ENCODE measurements around the gene SIMC1.
A peak's percentile ranks its signal among the peaks of the same experiment; 100 is the strongest.
"Not testable (repeated sequence)": the region's sequence is repeated elsewhere in the genome, so short reads cannot be mapped to it uniquely, and the experiment has no call there.

SIMC1 gene

DNA sequence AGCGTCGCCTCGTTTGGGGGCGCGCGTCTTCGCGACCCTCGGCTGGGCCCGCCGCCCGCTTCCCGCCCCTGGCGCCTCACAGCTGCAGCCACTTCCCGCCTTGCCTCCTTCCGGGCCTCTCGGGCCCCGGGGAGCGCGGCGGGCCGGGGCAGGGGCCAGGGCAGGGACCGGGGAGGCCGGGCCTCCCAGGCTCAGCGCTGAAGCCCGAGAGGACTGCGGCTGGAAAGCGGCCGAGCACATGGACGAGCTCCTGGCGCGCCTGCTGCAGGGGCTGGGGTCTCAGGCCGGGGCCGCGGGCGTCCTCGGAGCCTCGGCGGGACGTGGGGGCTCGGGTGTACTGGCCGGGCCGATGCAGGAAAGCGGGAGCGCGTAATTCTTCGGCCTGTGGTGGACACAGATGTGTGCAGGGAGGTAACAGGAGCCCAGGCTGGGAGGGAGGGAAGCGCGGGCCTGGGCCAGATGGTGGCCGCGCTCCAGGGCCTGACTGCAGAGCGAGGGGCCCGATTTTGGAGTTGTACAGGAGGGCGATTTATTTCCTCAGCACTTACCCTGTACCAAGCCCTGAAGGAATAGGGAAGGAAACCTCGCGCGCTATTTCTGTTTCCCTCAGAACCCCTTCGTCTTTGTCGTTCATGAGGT is 540 bp downstream of the SIMC1 start:
- not testable (repeated sequence) for H3K27me3 ChIP-seq, H3K9me3 ChIP-seq, H3K4me1 ChIP-seq, H4K20me1 ChIP-seq, H3K36me3 ChIP-seq
- Histone ChIP-seq H3K27ac (peak overlapping the region; percentile 62), H3K4me2 (peak overlapping the region; percentile 70), H3K9ac (peak overlapping the region; percentile 75; the same call in 1 of the 2 replicates), H3K4me3 (peak overlapping the region; percentile 69)

DNA sequence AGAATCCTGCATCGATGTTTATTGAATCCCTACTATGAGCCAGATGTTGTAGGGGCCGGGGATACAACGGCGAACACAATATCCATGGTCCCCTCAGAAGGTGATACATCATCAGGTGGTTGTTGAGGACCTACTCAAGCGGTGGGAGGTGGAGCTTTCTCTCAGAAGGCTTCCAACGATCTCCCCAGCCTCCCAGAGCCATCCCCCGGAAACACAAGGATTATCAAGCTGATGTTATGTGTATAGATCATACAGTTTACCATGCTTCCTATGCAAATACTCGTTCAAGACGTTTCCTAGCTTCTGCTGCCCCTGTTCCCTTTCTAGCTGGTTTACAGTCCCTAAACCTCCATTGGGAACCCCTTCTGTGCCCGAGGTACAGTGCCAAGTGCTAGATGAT is 1.1 kb downstream of the SIMC1 start:
- H3K9ac ChIP-seq, H3K27me3 ChIP-seq, H3K36me3 ChIP-seq, H3K4me1 ChIP-seq, H3K4me2 ChIP-seq, H4K20me1 ChIP-seq, H3K4me3 ChIP-seq, H3K9me3 ChIP-seq, H3K27ac ChIP-seq: not testable (repeated sequence)

DNA sequence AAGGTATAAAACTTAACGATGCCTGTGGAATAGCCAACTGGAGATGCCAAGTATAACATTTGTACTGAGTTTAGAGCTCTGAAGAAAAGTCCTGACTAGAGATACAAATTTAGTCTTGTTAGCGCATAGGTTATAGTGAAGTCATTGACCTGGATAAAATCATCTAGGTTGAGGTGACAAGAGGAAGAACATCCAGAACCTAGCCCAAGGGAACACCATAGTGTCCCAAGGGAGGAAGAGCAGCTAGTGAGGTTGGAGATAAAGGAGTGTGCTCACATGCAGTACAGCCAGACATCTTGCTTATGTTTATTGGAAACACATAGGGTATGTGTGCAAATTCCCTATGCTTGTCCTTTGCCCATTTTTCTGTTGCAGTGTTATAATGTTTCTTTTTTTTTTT is 6.1 kb downstream of the SIMC1 start:
- H3K9me3 ChIP-seq, H3K4me2 ChIP-seq, H3K4me3 ChIP-seq, H3K27ac ChIP-seq, H3K9ac ChIP-seq, H3K36me3 ChIP-seq, H4K20me1 ChIP-seq, H3K27me3 ChIP-seq, H3K4me1 ChIP-seq: not testable (repeated sequence)

DNA sequence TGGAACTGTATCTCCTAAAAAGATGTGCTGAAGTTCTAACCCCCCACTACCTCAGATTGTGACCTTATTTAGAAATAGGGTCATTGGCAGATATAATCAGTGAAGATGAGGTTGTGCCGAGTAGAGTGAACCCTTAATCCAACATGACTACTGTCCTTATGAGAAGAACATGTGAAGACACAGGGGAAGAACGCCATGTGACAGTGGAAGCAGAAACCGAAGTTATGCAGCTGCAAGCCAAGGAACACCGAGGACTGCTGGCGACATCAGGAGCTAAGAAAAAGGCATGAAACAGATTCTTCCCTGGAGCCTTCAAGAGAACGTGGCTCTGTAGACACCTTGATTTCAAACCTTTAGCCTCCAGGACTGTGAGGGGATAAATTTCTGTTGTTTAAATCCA is 6.8 kb downstream of the SIMC1 start:
- H4K20me1 ChIP-seq, H3K36me3 ChIP-seq, H3K9me3 ChIP-seq, H3K4me2 ChIP-seq, H3K27ac ChIP-seq, H3K27me3 ChIP-seq, H3K4me3 ChIP-seq, H3K4me1 ChIP-seq, H3K9ac ChIP-seq: not testable (repeated sequence)

DNA sequence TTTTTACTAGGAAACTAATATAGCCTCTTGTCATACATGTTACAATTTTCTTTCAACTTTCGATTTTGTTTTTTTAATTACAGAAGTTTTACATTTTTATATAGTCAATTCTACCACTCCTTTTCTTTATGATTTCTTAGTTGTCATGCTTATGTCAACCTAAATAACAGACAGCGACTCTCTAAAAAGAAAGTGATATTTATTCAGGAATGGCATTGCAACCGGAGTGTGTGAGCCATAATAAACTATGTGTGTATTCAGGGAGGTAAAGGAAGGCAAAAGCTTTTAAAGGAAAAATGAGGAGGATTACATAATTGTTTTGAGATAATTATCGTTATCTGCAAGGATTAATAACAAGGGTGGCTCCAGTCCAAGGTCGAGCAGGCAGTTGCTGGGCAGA is 7.3 kb downstream of the SIMC1 start:
- not testable (repeated sequence) for H3K36me3 ChIP-seq, H3K27ac ChIP-seq, H3K9ac ChIP-seq, H4K20me1 ChIP-seq, H3K27me3 ChIP-seq, H3K4me1 ChIP-seq, H3K4me3 ChIP-seq, H3K9me3 ChIP-seq, H3K4me2 ChIP-seq

DNA sequence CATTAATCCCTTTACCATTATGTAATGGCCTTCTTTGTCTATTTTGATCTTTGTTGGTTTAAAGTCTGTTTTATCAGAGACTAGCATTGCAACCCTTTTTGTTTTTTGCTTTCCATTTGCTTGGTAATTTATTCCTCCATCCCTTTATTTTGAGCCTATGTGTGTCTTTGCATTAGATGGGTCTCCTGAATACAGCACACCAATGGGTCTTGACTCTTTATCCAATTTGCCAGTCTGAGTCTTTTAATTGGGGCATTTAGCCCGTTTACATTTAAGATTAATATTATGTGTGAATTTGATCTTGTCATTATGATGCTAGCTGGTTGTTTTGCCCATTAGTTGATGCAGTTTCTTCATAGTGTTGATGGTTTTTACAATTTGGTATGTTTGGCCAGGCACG is 12.5 kb downstream of the SIMC1 start:
- H3K4me1 ChIP-seq, H3K27ac ChIP-seq, H3K27me3 ChIP-seq, H3K36me3 ChIP-seq, H4K20me1 ChIP-seq, H3K4me3 ChIP-seq, H3K9ac ChIP-seq, H3K4me2 ChIP-seq: not testable (repeated sequence)
- H3K9me3 ChIP-seq, result peaks cover 24% of the 10 kb centered on the region

DNA sequence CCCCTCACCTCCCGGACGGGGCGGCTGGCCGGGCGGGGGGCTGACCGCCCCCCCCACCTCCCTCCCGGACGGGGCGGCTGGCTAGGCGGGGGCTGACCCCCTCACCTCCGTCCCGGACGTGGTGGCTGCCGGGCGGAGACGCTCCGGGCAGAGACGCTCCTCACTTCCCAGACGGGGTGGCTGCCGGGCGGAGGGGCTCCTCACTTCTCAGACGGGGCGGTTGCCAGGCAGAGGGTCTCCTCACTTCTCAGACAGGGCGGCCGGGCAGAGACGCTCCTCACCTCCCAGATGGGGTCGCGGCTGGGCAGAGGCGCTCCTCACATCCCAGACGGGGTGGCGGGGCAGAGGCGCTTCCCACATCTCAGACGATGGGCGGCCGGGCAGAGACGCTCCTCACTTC is 13.9 kb downstream of the SIMC1 start:
- H3K4me1 ChIP-seq, H4K20me1 ChIP-seq, H3K4me3 ChIP-seq, H3K9ac ChIP-seq, H3K4me2 ChIP-seq, H3K27me3 ChIP-seq, H3K27ac ChIP-seq, H3K36me3 ChIP-seq: not testable (repeated sequence)
- H3K9me3 ChIP-seq, result peaks cover 24% of the 10 kb centered on the region

DNA sequence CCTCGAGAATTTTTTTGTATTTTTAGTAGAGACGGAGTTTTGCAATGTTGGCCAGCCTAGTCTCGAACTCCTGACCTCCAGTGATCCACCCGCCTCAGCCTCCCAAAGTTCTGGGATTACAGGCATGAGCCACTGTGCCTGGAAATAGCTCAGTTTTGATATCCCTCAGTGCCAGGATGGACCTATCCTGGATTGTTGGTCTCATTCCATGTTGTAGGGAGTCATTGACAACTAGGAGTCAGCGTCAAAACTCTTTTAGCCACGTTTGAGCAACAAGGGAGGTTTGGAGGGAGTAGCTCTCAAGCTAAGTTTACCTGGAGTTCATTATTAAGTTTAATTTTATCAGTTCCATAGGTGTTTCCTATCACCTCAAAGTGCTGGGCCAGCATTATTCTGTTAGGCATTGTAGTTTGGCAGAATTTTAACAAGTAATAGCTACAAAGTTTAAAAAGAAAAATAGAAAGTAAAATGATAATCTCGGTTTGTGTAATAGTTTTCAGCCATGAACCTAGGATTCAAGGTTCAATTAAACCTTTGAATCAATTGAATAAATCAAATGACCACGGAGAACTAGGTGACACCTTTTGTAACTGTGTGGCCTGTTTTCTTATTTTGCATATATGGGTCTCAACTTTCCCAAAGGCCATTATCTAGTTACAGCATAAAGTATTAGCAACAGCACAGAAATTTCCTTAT is 15.3 kb downstream of the SIMC1 start:
- peaks cover 24% of the 10 kb centered on the region for H3K9me3 ChIP-seq
- H3K27ac ChIP-seq, H4K20me1 ChIP-seq, H3K9ac ChIP-seq, H3K4me2 ChIP-seq, H3K4me3 ChIP-seq, H3K36me3 ChIP-seq, H3K27me3 ChIP-seq, H3K4me1 ChIP-seq: not testable (repeated sequence)

DNA sequence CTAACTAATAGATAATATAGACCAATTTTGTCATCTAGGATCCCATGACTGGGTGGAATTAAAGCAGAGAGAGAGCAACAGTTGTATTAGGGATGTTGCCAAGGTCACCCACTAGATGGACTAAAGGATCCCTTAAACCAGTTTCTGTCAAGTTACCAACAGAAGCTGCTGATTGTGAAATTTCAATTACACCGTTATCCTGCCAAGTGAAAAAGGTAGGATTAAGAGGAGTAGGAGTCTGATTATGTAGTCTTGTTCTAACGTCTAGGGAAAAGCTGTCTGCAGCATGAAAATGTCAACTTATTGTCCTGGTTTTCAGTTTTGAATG is 15.8 kb downstream of the SIMC1 start:
- not testable (repeated sequence) for H3K4me2 ChIP-seq, H3K27ac ChIP-seq, H3K9ac ChIP-seq, H3K36me3 ChIP-seq, H4K20me1 ChIP-seq, H3K27me3 ChIP-seq, H3K4me3 ChIP-seq, H3K4me1 ChIP-seq
- H3K9me3 ChIP-seq, result peaks cover 24% of the 10 kb centered on the region

DNA sequence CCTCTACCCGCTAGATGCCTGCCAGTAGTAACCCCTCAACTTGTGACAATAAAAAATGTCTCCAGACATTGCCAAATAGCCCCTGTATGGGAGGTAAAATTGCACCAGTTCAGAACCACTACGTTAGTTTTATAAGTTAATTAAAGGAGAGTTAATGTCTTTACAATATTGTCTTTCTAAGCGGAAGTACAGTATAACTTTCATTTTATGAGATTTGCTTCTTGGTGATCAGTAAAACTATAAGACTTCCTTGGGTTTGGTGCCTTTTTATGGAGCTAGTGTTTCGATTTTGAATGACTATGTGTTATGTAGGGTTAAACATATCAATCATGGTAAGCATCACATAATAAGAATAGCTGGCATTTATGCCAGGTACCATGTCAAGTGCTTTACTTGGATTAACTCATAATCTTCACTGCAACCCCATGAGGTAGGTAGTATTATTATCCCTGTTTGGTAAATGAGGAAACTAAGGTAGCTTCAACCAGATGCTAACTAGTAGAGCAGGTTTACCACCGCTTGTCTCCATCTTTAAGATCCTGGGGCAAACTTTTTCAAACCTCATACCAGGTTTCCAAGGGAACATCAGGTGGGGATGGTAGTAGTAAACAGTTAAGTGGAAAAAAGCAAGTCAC is 19.8 kb downstream of the SIMC1 start:
- H3K9me3 ChIP-seq, H3K4me3 ChIP-seq, H3K4me1 ChIP-seq, H3K9ac ChIP-seq, H4K20me1 ChIP-seq, H3K27ac ChIP-seq, H3K27me3 ChIP-seq, H3K4me2 ChIP-seq: not testable (repeated sequence)
- H3K36me3 ChIP-seq, result peaks cover 16% of the 10 kb centered on the region

DNA sequence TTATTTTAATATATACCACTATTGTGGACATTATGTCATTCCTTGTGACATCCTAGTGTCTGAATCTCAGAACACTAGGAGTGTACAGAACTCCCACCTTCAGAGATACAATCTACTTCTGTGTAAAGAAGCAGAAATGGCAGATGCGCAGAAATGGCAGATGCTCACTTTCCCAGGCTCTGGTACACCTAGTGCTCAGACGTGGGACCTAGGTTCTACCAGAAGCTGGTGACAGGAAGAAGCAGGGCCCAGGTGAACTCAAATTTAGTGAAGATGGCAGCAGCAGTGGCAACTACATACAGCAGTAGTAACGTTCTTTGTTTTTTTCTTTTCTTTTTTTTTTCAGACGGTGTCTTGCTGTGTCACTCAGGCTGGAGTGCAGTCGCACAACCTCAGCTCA is 22.5 kb downstream of the SIMC1 start:
- H3K9ac ChIP-seq, H3K4me2 ChIP-seq, H3K4me1 ChIP-seq, H3K4me3 ChIP-seq, H3K27ac ChIP-seq, H4K20me1 ChIP-seq, H3K27me3 ChIP-seq: not testable (repeated sequence)
- H3K9me3 ChIP-seq, result peaks cover 15% of the 10 kb centered on the region
- H3K36me3 ChIP-seq, result peaks cover 25% of the 10 kb centered on the region

DNA sequence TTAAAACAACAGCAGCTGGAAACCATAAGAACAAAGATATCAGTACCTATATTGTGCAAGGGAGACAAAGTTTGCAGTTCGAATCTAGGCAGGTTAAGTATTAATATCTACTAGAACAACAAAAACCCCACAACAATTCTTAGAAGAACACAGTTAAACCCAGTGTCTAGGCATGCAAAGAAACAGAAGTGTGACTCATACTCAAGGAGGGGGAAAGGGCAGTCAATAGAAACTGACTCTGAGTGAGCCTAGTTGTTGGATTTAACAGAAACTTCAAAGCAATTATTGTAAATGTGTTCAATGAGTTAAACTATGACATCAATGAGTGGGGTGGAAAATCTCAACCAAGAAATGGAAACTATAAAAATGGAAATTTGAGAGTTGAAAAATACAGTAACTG is 28.2 kb downstream of the SIMC1 start:
- H3K9ac ChIP-seq, H3K4me1 ChIP-seq, H3K27ac ChIP-seq, H4K20me1 ChIP-seq, H3K4me3 ChIP-seq, H3K27me3 ChIP-seq, H3K4me2 ChIP-seq: not testable (repeated sequence)
- Histone ChIP-seq H3K36me3 (peaks cover 27% of the 10 kb centered on the region), H3K9me3 (peaks cover 20% of the 10 kb centered on the region)

DNA sequence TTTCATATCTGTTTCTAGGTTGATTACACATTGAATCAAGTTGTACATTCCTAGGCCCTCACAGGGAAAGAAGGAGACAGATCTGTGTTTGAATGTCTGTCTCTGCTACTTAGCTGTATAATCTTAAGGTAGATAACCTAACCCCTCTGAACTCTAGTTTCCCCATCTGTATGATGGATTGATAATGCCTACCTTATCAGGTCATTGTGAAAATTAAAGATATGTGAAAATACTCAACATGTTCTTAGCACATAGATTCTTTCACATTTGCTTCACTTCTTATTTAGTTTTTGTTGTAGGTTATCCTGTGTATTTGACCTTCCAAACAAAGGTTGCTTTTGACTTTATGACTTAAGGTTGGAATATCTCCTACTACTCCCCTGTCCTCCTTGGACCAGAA is 50.8 kb downstream of the SIMC1 start:
- H3K9me3 ChIP-seq, H3K27ac ChIP-seq: not testable (repeated sequence)
- peaks cover 33% of the 10 kb centered on the region for H3K36me3 ChIP-seq

DNA sequence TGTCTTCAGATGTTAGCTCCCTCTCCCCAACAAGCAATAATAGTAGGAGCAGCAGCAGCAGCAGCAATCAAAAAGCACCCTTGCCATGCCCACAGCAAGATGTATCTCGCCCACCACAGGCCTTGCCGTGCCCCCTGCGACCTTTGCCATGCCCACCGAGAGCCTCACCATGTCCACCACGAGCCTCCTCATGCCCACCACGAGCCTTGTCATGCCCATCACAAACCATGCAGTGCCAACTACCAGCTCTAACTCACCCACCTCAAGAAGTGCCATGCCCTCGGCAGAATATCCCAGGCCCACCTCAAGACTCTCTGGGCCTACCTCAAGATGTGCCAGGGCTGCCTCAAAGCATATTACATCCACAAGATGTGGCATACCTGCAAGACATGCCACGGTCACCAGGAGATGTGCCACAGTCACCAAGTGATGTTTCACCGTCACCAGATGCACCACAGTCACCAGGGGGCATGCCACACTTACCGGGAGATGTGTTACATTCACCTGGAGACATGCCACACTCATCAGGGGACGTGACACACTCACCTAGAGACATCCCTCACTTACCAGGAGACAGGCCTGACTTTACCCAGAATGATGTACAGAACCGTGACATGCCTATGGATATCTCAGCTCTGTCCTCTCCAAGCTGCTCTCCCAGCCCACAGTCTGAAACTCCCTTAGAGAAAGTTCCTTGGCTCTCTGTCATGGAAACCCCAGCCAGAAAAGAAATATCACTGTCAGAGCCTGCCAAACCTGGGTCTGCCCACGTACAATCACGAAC is 52.0 kb downstream of the SIMC1 start:
- peaks cover 44% of the 10 kb centered on the region for H3K36me3 ChIP-seq
- not testable (repeated sequence) for H4K20me1 ChIP-seq, H3K27me3 ChIP-seq, H3K4me3 ChIP-seq, H3K4me1 ChIP-seq, H3K9me3 ChIP-seq, H3K9ac ChIP-seq, H3K27ac ChIP-seq, H3K4me2 ChIP-seq

More for the DNA sequence above, 50.8 kb downstream of the SIMC1 start:
- H3K27me3 ChIP-seq, H3K9ac ChIP-seq, H4K20me1 ChIP-seq, H3K4me2 ChIP-seq, H3K4me1 ChIP-seq, H3K4me3 ChIP-seq: not testable (repeated sequence)
